Activated T-cell treated with anti-CD3 and anti-CD28 coated beads, Interleukin-2, amount 50 U/mL, for 24 hours (primary cell): ENCODE measurements around the gene GALNT10.

Experiments used
- DNase-seq: peaks from one replicate; pipeline ENCODE4 v3.0.0-alpha.2; 2020
- H3K27ac Mint-ChIP-seq: 2 replicates; pipeline ENCODE4 v1.8.0; 2020; ENCODE audit warnings: mild to moderate bottlenecking, mixed read lengths
- H3K27me3 Mint-ChIP-seq: 2 replicates; pipeline ENCODE4 v1.8.0; 2020; ENCODE audit warnings: mixed read lengths
- H3K36me3 Mint-ChIP-seq: 2 replicates; pipeline ENCODE4 v1.8.0; 2020; ENCODE audit warnings: low read depth, mixed read lengths
- H3K4me1 Mint-ChIP-seq: 2 replicates; pipeline ENCODE4 v1.8.0; 2020; ENCODE audit warnings: low read depth, mixed read lengths
- H3K4me3 Mint-ChIP-seq: 2 replicates; pipeline ENCODE4 v1.8.0; 2020; ENCODE audit warnings: mild to moderate bottlenecking, moderate library complexity, mixed read lengths
- H3K9me3 Mint-ChIP-seq: 2 replicates; pipeline ENCODE4 v1.8.0; 2020; ENCODE audit warnings: mixed read lengths

The GALNT10 gene

GRCh38 chr5:154368041-154368800 lies 177.7 kb downstream of the GALNT10 start:
- Mint-ChIP-seq H3K4me1 (no peaks in the 10 kb centered on the region), H3K9me3 (no peaks in the 10 kb centered on the region), H3K36me3 (peaks cover 17% of the 10 kb centered on the region), H3K27ac (no peak overlapping the region), H3K27me3 (no peaks in the 10 kb centered on the region), H3K4me3 (no peak overlapping the region)
- DNase-seq: no peak

GRCh38 chr5:154369682-154370081 lies 179.1 kb downstream of the GALNT10 start:
- DNase-seq: no peak
- Mint-ChIP-seq H3K27me3 (no peaks in the 10 kb centered on the region), H3K36me3 (peaks cover 12% of the 10 kb centered on the region), H3K27ac (no peak overlapping the region), H3K4me3 (no peak overlapping the region), H3K4me1 (no peaks in the 10 kb centered on the region), H3K9me3 (no peaks in the 10 kb centered on the region)

- no peak overlapping the region for H3K27ac Mint-ChIP-seq
- H3K4me1 Mint-ChIP-seq: no peaks in the 10 kb centered on the region
- H3K36me3 Mint-ChIP-seq: peaks cover 14% of the 10 kb centered on the region
- H3K9me3 Mint-ChIP-seq: no peaks in the 10 kb centered on the region
- no peak for DNase-seq
- H3K4me3 Mint-ChIP-seq: no peak overlapping the region
- H3K27me3 Mint-ChIP-seq: no peaks in the 10 kb centered on the region
These were observed 179.6 kb downstream of the GALNT10 start for GRCh38 chr5:154370119-154370518.

- no peak overlapping the region for H3K4me3 Mint-ChIP-seq
- no peak overlapping the region for H3K27ac Mint-ChIP-seq
- DNase-seq: no peak
- H3K9me3 Mint-ChIP-seq: no peaks in the 10 kb centered on the region
- no peaks in the 10 kb centered on the region for H3K27me3 Mint-ChIP-seq
- H3K36me3 Mint-ChIP-seq: peaks cover 21% of the 10 kb centered on the region
- H3K4me1 Mint-ChIP-seq: no peaks in the 10 kb centered on the region
These were observed 180.3 kb downstream of the GALNT10 start for GRCh38 chr5:154370813-154371212.

GRCh38 chr5:154371687-154372086 lies 181.2 kb downstream of the GALNT10 start:
- Mint-ChIP-seq H3K4me3 (no peak overlapping the region), H3K27ac (no peak overlapping the region)

GRCh38 chr5:154372661-154373060 lies 182.1 kb downstream of the GALNT10 start:
- no peak for DNase-seq
- no peaks in the 10 kb centered on the region for H3K4me1 Mint-ChIP-seq
- H3K27ac Mint-ChIP-seq: no peak overlapping the region
- no peaks in the 10 kb centered on the region for H3K27me3 Mint-ChIP-seq
- H3K36me3 Mint-ChIP-seq: peaks cover 37% of the 10 kb centered on the region
- H3K9me3 Mint-ChIP-seq: no peaks in the 10 kb centered on the region
- no peak overlapping the region for H3K4me3 Mint-ChIP-seq

More at GRCh38 chr5:154371687-154372086, 181.2 kb downstream of the GALNT10 start:
- no peaks in the 10 kb centered on the region for H3K27me3 Mint-ChIP-seq
- no peak for DNase-seq
- no peaks in the 10 kb centered on the region for H3K4me1 Mint-ChIP-seq
- H3K9me3 Mint-ChIP-seq: no peaks in the 10 kb centered on the region
- H3K36me3 Mint-ChIP-seq: peaks cover 29% of the 10 kb centered on the region

GRCh38 chr5:154373326-154373725 lies 182.8 kb downstream of the GALNT10 start:
- H3K27ac Mint-ChIP-seq: no peak overlapping the region
- no peaks in the 10 kb centered on the region for H3K4me1 Mint-ChIP-seq
- H3K4me3 Mint-ChIP-seq: no peak overlapping the region
- H3K9me3 Mint-ChIP-seq: no peaks in the 10 kb centered on the region
- DNase-seq: no peak
- peaks cover 43% of the 10 kb centered on the region for H3K36me3 Mint-ChIP-seq
- no peaks in the 10 kb centered on the region for H3K27me3 Mint-ChIP-seq

- DNase-seq: no peak
- Mint-ChIP-seq H3K4me3 (no peak overlapping the region), H3K36me3 (peaks cover 45% of the 10 kb centered on the region), H3K4me1 (no peaks in the 10 kb centered on the region), H3K27me3 (no peaks in the 10 kb centered on the region), H3K27ac (no peak overlapping the region), H3K9me3 (no peaks in the 10 kb centered on the region)
These were observed 183.2 kb downstream of the GALNT10 start for GRCh38 chr5:154373729-154374179.

- Mint-ChIP-seq H3K4me1 (no peaks in the 10 kb centered on the region), H3K27ac (no peak overlapping the region), H3K4me3 (no peak overlapping the region), H3K27me3 (no peaks in the 10 kb centered on the region), H3K9me3 (no peaks in the 10 kb centered on the region), H3K36me3 (peaks cover 49% of the 10 kb centered on the region)
- DNase-seq: no peak
These were observed 183.7 kb downstream of the GALNT10 start for GRCh38 chr5:154374264-154374663.

- H3K4me1 Mint-ChIP-seq: no peaks in the 10 kb centered on the region
- no peak overlapping the region for H3K27ac Mint-ChIP-seq
- no peaks in the 10 kb centered on the region for H3K27me3 Mint-ChIP-seq
- no peak overlapping the region for H3K4me3 Mint-ChIP-seq
- DNase-seq: no peak
- H3K36me3 Mint-ChIP-seq: peaks cover 53% of the 10 kb centered on the region
- H3K9me3 Mint-ChIP-seq: no peaks in the 10 kb centered on the region
These were observed 184.9 kb downstream of the GALNT10 start for GRCh38 chr5:154375329-154376008.

- Mint-ChIP-seq H3K4me3 (no peak overlapping the region), H3K27ac (no peak overlapping the region), H3K36me3 (peaks cover 58% of the 10 kb centered on the region), H3K4me1 (no peaks in the 10 kb centered on the region), H3K9me3 (no peaks in the 10 kb centered on the region), H3K27me3 (no peaks in the 10 kb centered on the region)
- DNase-seq: no peak
These were observed 185.9 kb downstream of the GALNT10 start for GRCh38 chr5:154376481-154376880.

GRCh38 chr5:154377754-154378533 lies 187.4 kb downstream of the GALNT10 start:
- peaks cover 72% of the 10 kb centered on the region for H3K36me3 Mint-ChIP-seq
- H3K4me3 Mint-ChIP-seq: no peak overlapping the region
- H3K4me1 Mint-ChIP-seq: no peaks in the 10 kb centered on the region
- no peaks in the 10 kb centered on the region for H3K9me3 Mint-ChIP-seq
- DNase-seq: no peak
- H3K27ac Mint-ChIP-seq: no peak overlapping the region
- H3K27me3 Mint-ChIP-seq: no peaks in the 10 kb centered on the region

- DNase-seq: no peak
- Mint-ChIP-seq H3K27me3 (no peaks in the 10 kb centered on the region), H3K27ac (no peak overlapping the region), H3K36me3 (peaks cover 85% of the 10 kb centered on the region), H3K9me3 (no peaks in the 10 kb centered on the region), H3K4me3 (no peak overlapping the region), H3K4me1 (peaks cover 7% of the 10 kb centered on the region)
These were observed 189.7 kb downstream of the GALNT10 start for GRCh38 chr5:154380263-154380662.

- Mint-ChIP-seq H3K4me1 (peaks cover 7% of the 10 kb centered on the region), H3K27me3 (no peaks in the 10 kb centered on the region), H3K36me3 (peaks cover 68% of the 10 kb centered on the region), H3K9me3 (no peaks in the 10 kb centered on the region), H3K4me3 (no peak overlapping the region), H3K27ac (peak overlapping the region; percentile 12)
- no peak for DNase-seq
These were observed 194.1 kb downstream of the GALNT10 start for GRCh38 chr5:154384480-154385235.
